Lung (tissue), 12 donors: ENCODE results near the gene SUSD1. TPM values are rescaled to one million over a fixed set of nuclear protein-coding genes. Genes with fewer than 3 reads are reported as not detected.

Experiments used
- ATAC-seq: fragments of 200-7000 bp; cut with Tn5 transposase; one replicate; pipeline ENCODE4 v1.9.1; 2020; ENCODE audit warnings: moderate number of reproducible peaks; ENCODE audit not compliant: insufficient read depth, low FRiP score
- DNase-seq, 3 donors: peaks; one replicate each; pipeline ENCODE4 v3.0.0-alpha.2; 2013 to 2017
- H3K27ac ChIP-seq, 2 donors: one replicate each; pipeline ENCODE4 v1.5.1; 2013; ENCODE audit warnings: mild to moderate bottlenecking in 2 of 2, moderate library complexity in 2 of 2, control low read depth in 1 of 2, inconsistent platforms in 1 of 2, low read depth in 1 of 2, low read length in 1 of 2
- H3K27me3 ChIP-seq, 3 donors: one replicate each; pipeline ENCODE4 v1.5.1; 2013; ENCODE audit warnings: low read length in 2 of 3; ENCODE audit not compliant: control insufficient read depth in 3 of 3, insufficient read depth in 3 of 3
- H3K36me3 ChIP-seq, 4 donors: one replicate each; pipeline ENCODE4 v1.5.1; 2013; ENCODE audit warnings: low read length in 4 of 4, mild to moderate bottlenecking in 1 of 4, moderate library complexity in 1 of 4; ENCODE audit not compliant: control insufficient read depth in 4 of 4, insufficient read depth in 4 of 4
- H3K4me1 ChIP-seq, 5 donors: one replicate each; pipeline ENCODE4 v1.5.1; 2013; ENCODE audit warnings: low read length in 5 of 5, mild to moderate bottlenecking in 2 of 5, moderate library complexity in 1 of 5; ENCODE audit not compliant: control insufficient read depth in 5 of 5, insufficient read depth in 5 of 5
- H3K4me3 ChIP-seq: one replicate; pipeline ENCODE4 v1.5.1; 2013; ENCODE audit warnings: mild to moderate bottlenecking, control low read depth, moderate library complexity
- H3K9ac ChIP-seq, 2 donors: one replicate each; pipeline ENCODE4 v1.5.1; 2013; ENCODE audit warnings: low read length in 2 of 2, control low read depth in 1 of 2; ENCODE audit not compliant: insufficient read depth in 1 of 2
- H3K9me3 ChIP-seq, 4 donors: one replicate each; pipeline ENCODE4 v1.5.1; 2013; ENCODE audit warnings: low read length in 3 of 4, mild to moderate bottlenecking in 1 of 4, moderate library complexity in 1 of 4; ENCODE audit not compliant: control insufficient read depth in 4 of 4, insufficient read depth in 3 of 4
- CTCF ChIP-seq: IDR thresholded peaks from 2 replicates; pipeline ENCODE4 v1.5.1; 2012; ENCODE audit warnings: mild to moderate bottlenecking; ENCODE audit errors: control extremely low read depth, extremely low read depth
- WGBS, 2 donors: extraction: QIAGEN DNeasy Blood & Tissue Kit; methylation state at CpG; one replicate each; pipeline ENCODE4 v1.1.7; 2013; 5-methylcytosine and 5-hydroxymethylcytosine counted together
- polyA plus RNA-seq, 2 donors: library from polyadenylated mRNA; stranded (reverse); fragments of 200-250 nt; gene quantifications; one replicate each; pipeline ENCODE4 v1.2.1, GENCODE V29; 2013
- total RNA-seq, 2 donors: library from RNA; depleted of rRNA in 1 of 2; stranded (reverse); fragments of >200 nt in 1 of 2; gene quantifications; one replicate each; pipeline ENCODE4 v1.2.1, GENCODE V29; 2014 to 2021
- donor health status: control.
- donor health status: control.
- donor health status: Bipolar disorder and iron deficiency.
- donor health status: healthy.
- donor health status: DM: yes; HTN: yes; CAD: no.

Gene SUSD1
- total and polyA plus RNA-seq, 4 donors, result 4.4 to 26.6 (median 21.1) TPM

- DNase-seq (no peak), ATAC-seq (no peak)
- Histone ChIP-seq H3K27me3 (no peaks in the 10 kb centered on the region), H3K4me1 (peaks cover 0 to 21% (median 8%) of the 10 kb centered on the region in 5 donors), H3K9ac (no peak overlapping the region), H3K27ac (no peak overlapping the region), H3K4me3 (no peak overlapping the region), H3K9me3 (no peaks in the 10 kb centered on the region), H3K36me3 (no peaks in the 10 kb centered on the region)
- no peak for TF ChIP-seq CTCF
These were observed 127.5 kb downstream of the SUSD1 start for GRCh38 chr9:112047538-112048066.

GRCh38 chr9:112046181-112046580 lies 128.9 kb downstream of the SUSD1 start:
- peaks cover 0 to 21% (median 8%) of the 10 kb centered on the region in 5 donors for H3K4me1 ChIP-seq
- TF ChIP-seq CTCF, result no peak
- H3K27ac ChIP-seq, result no peak overlapping the region
- no peaks in the 10 kb centered on the region for H3K9me3 ChIP-seq
- DNase-seq, result no peak
- H3K27me3 ChIP-seq, result no peaks in the 10 kb centered on the region
- peaks cover 0 to 3% (median 1%) of the 10 kb centered on the region in 4 donors for H3K36me3 ChIP-seq
- H3K4me3 ChIP-seq, result no peak overlapping the region
- H3K9ac ChIP-seq, result no peak overlapping the region
- ATAC-seq, result no peak

- peaks cover 0 to 4% (median 2%) of the 10 kb centered on the region in 4 donors for H3K36me3 ChIP-seq
- no peak for TF ChIP-seq CTCF
- H3K4me3 ChIP-seq, result no peak overlapping the region
- 96 to 99% methylated on average over 4 of the region's 4 CpGs for WGBS, 2 donors
- no peak overlapping the region for H3K9ac ChIP-seq
- no peaks in the 10 kb centered on the region for H3K9me3 ChIP-seq
- no peak overlapping the region for H3K27ac ChIP-seq
- H3K4me1 ChIP-seq, result peaks cover 0 to 11% (median 4%) of the 10 kb centered on the region in 5 donors
- no peaks in the 10 kb centered on the region for H3K27me3 ChIP-seq
- DNase-seq, result no peak
- ATAC-seq, result no peak
These were observed 130.2 kb downstream of the SUSD1 start for GRCh38 chr9:112044881-112045280.

- no peak for TF ChIP-seq CTCF
- no peak for DNase-seq
- peaks cover 0 to 5% (median 4%) of the 10 kb centered on the region in 5 donors for H3K4me1 ChIP-seq
- H3K36me3 ChIP-seq, result peaks cover 0 to 9% (median 2%) of the 10 kb centered on the region in 4 donors
- H3K4me3 ChIP-seq, result no peak overlapping the region
- no peak overlapping the region for H3K27ac ChIP-seq
- no peaks in the 10 kb centered on the region for H3K27me3 ChIP-seq
- H3K9me3 ChIP-seq, result no peaks in the 10 kb centered on the region
- H3K9ac ChIP-seq, result no peak overlapping the region
- ATAC-seq, result no peak
These were observed 130.9 kb downstream of the SUSD1 start for GRCh38 chr9:112044186-112044585.
